HCT116 (cell line): ENCODE data around the gene EGF. TPM values are rescaled to one million over a fixed set of nuclear protein-coding genes. Genes with fewer than 3 reads are reported as not detected.

ENCODE experiments used
- ATAC-seq: fragments of 200-7000 bp; cut with Tn5 transposase; 2 replicates; pipeline ENCODE4 v1.9.1; 2020; ENCODE audit warnings: mild to moderate bottlenecking, moderate library complexity
- BruUV-seq: library from RNA; stranded (reverse); fragments of 400-500 nt; replicated peaks from 2 replicates; lab custom pipeline; 2021; lab: Mats Ljungman, UMichigan
- CTCF ChIA-PET: fragments of 300-600 bp; sonication (Branson Sonifier 250); formaldehyde crosslinking; loops from one replicate; lab custom pipeline; 2021; ENCODE audit warnings: antibody characterized with exemption; lab: Charles Lee
- POLR2A ChIA-PET: fragments of 300-600, 350-600 bp; sonication (Branson Sonifier 250); formaldehyde crosslinking; loops from one replicate; lab custom pipeline; 2021; ENCODE audit warnings: antibody characterized with exemption; lab: Charles Lee
- RAD21 ChIA-PET, 2 experiments: fragments of 300-600 bp; sonication (Branson Sonifier 250); formaldehyde crosslinking; loops; one replicate each; lab custom pipeline; 2023; ENCODE audit warnings: low total read pairs in 2 of 2; ENCODE audit not compliant: uncharacterized antibody in 2 of 2, unreplicated experiment in 2 of 2, low non-redundant PET in 1 of 2; lab: Charles Lee
- DNase-seq: peaks from one replicate; pipeline ENCODE4 v3.0.0-alpha.2; 2010; ENCODE audit warnings: low read depth, low spot score
- H2AFZ ChIP-seq: fragments of 200-600 bp; shearing (Covaris generic), sonication (generic); 2 replicates; pipeline ENCODE4 v1.6.1; 2017; ENCODE audit warnings: low read depth, mixed run types, mixed read lengths, antibody characterized with exemption, low read length; ENCODE audit not compliant: poor library complexity, severe bottlenecking
- H3K27ac ChIP-seq: 2 replicates; pipeline ENCODE4 v1.5.1; 2012; ENCODE audit warnings: low read depth, low read length
- H3K27me3 ChIP-seq: fragments of 200-600 bp; sonication (generic); 2 replicates; pipeline ENCODE4 v1.6.1; 2016; ENCODE audit warnings: mixed run types, low read length, mixed read lengths; ENCODE audit not compliant: insufficient read depth
- H3K36me3 ChIP-seq, 2 experiments: fragments of 200-500 bp in 1 of 2; fragments of 200-600 bp in 1 of 2; sonication (Bioruptor generic) in 1 of 2; sonication (generic) in 1 of 2; 2 replicates each; pipeline versions ENCODE4 v1.5.1 to v1.6.1; 2014 to 2016; ENCODE audit warnings: low read length in 2 of 2, inconsistent platforms in 1 of 2, mixed read lengths in 1 of 2, mixed run types in 1 of 2; ENCODE audit not compliant: insufficient read depth in 2 of 2, control insufficient read depth in 1 of 2
- H3K4me1 ChIP-seq, 2 experiments: fragments of 200-600 bp in 1 of 2; sonication (generic) in 1 of 2; 2 replicates each; pipeline versions ENCODE4 v1.5.1 to v1.6.1; 2012 to 2017; ENCODE audit warnings: low read length in 2 of 2, inconsistent platforms in 1 of 2, mild to moderate bottlenecking in 1 of 2, mixed read lengths in 1 of 2, mixed run types in 1 of 2, moderate library complexity in 1 of 2; ENCODE audit not compliant: insufficient read depth in 2 of 2, control insufficient read depth in 1 of 2
- H3K4me2 ChIP-seq: fragments of 200-600 bp; sonication (generic); 2 replicates; pipeline ENCODE4 v1.6.1; 2017; ENCODE audit warnings: mixed run types, low read length, mixed read lengths
- H3K4me3 ChIP-seq, 2 experiments: fragments of 200-600 bp in 1 of 2; sonication (generic) in 1 of 2; replicated peaks in 1 of 2; 2 replicates each; pipeline ENCODE4 v1.5.1; 2011 to 2016; ENCODE audit warnings: low read length in 2 of 2, control low read depth in 1 of 2, low read depth in 1 of 2, mild to moderate bottlenecking in 1 of 2, mixed read lengths in 1 of 2, mixed run types in 1 of 2
- H3K79me2 ChIP-seq: fragments of 200-600 bp; sonication (generic); 2 replicates; pipeline ENCODE4 v1.6.1; 2017; ENCODE audit warnings: mild to moderate bottlenecking, mixed run types, low read length, moderate library complexity, mixed read lengths; ENCODE audit not compliant: insufficient read depth
- H3K9ac ChIP-seq: fragments of 200-600 bp; sonication (generic); 2 replicates; pipeline ENCODE4 v1.6.1; 2016; ENCODE audit warnings: low read length, mixed read lengths
- H3K9me2 ChIP-seq: fragments of 200-600 bp; sonication (generic), shearing (Covaris generic); 2 replicates; pipeline ENCODE4 v1.6.1; 2017; ENCODE audit warnings: mixed run types, mild to moderate bottlenecking, moderate library complexity; ENCODE audit not compliant: insufficient read depth
- H3K9me3 ChIP-seq, 2 experiments: fragments of 200-500 bp in 1 of 2; fragments of 200-600 bp in 1 of 2; sonication (Bioruptor generic) in 1 of 2; sonication (generic) in 1 of 2; 2 replicates each; pipeline ENCODE4 v1.6.1; 2014 to 2017; ENCODE audit warnings: low read length in 2 of 2, mixed read lengths in 2 of 2, inconsistent platforms in 1 of 2, low read depth in 1 of 2, mild to moderate bottlenecking in 1 of 2, mixed run types in 1 of 2, moderate library complexity in 1 of 2; ENCODE audit not compliant: control insufficient read depth in 1 of 2, insufficient read depth in 1 of 2
- H4K20me1 ChIP-seq: fragments of 200-600 bp; sonication (generic), shearing (Covaris generic); 2 replicates; pipeline ENCODE4 v1.6.1; 2017; ENCODE audit warnings: mixed run types, mild to moderate bottlenecking, moderate library complexity; ENCODE audit not compliant: insufficient read depth
- ATF3 ChIP-seq: IDR thresholded peaks from 2 replicates; pipeline ENCODE4 v1.6.1; 2012
- CBX3 ChIP-seq: IDR thresholded peaks from 2 replicates; pipeline ENCODE4 v1.6.1; 2012; ENCODE audit warnings: low read depth
- CEBPB ChIP-seq: IDR thresholded peaks from 2 replicates; pipeline ENCODE4 v1.6.1; 2012; ENCODE audit warnings: low read depth
- EGR1 ChIP-seq: IDR thresholded peaks from 2 replicates; pipeline ENCODE4 v1.6.1; 2012; ENCODE audit warnings: low read depth
- ELF1 ChIP-seq: IDR thresholded peaks from 2 replicates; pipeline ENCODE4 v1.6.1; 2012; ENCODE audit warnings: low read depth, borderline replicate concordance
- EZH2 ChIP-seq: fragments of 200-600 bp; sonication (generic); IDR thresholded peaks from 2 replicates; pipeline ENCODE4 v1.6.1; 2017; ENCODE audit warnings: antibody characterized with exemption, mixed run types
- EZH2phosphoT487 ChIP-seq: fragments of 200-600 bp; IDR thresholded peaks from 2 replicates; pipeline ENCODE4 v1.6.1; 2018; ENCODE audit warnings: antibody characterized with exemption, borderline replicate concordance
- JUND ChIP-seq: IDR thresholded peaks from 2 replicates; pipeline ENCODE4 v1.6.1; 2012
- MAX ChIP-seq: IDR thresholded peaks from 2 replicates; pipeline ENCODE4 v1.6.1; 2012
- POLR2A ChIP-seq: IDR thresholded peaks from 2 replicates; pipeline ENCODE4 v1.7.0; 2011; ENCODE audit warnings: borderline replicate concordance; ENCODE audit not compliant: insufficient read depth, insufficient read length; ENCODE audit errors: extremely low read depth
- POLR2AphosphoS5 ChIP-seq: IDR thresholded peaks from 2 replicates; pipeline ENCODE4 v1.6.1; 2011; ENCODE audit warnings: mild to moderate bottlenecking, low read depth, low read length, moderate library complexity
- RAD21 ChIP-seq: IDR thresholded peaks from 2 replicates; pipeline ENCODE4 v1.6.1; 2012; ENCODE audit warnings: low read depth, mild to moderate bottlenecking
- REST ChIP-seq: IDR thresholded peaks from 2 replicates; pipeline ENCODE4 v1.6.1; 2012; ENCODE audit warnings: low read depth
- TCF7L2 ChIP-seq: IDR thresholded peaks from 2 replicates; pipeline ENCODE4 v1.7.0; 2011; ENCODE audit warnings: borderline replicate concordance, inconsistent platforms; ENCODE audit not compliant: insufficient read depth, insufficient read length; ENCODE audit errors: extremely low read depth
- YY1 ChIP-seq: IDR thresholded peaks from 2 replicates; pipeline ENCODE4 v1.6.1; 2011; ENCODE audit warnings: low read length, low read depth, moderate library complexity, mild to moderate bottlenecking; ENCODE audit not compliant: insufficient replicate concordance; ENCODE audit errors: extremely low read depth
- ZFX ChIP-seq: fragments of 450-650 bp; IDR thresholded peaks from 2 replicates; pipeline ENCODE4 v1.6.1; 2017
- ZNF274 ChIP-seq: fragments of 200-500 bp; sonication (Bioruptor generic); IDR thresholded peaks from 2 replicates; pipeline ENCODE4 v1.6.1; 2014; ENCODE audit warnings: mild to moderate bottlenecking, low read depth, low read length, inconsistent platforms
- intact Hi-C: fragments of 100-400 bp; cut with micrococcal nuclease; formaldehyde crosslinking; loops from 2 replicates; pipeline ENCODE4 v1.10.0; 2022
- total RNA-seq: library from RNA; stranded (reverse); gene quantifications from one replicate; pipeline ENCODE4 v1.2.1, GENCODE V29; 2021; ENCODE audit not compliant: unreplicated experiment

Gene EGF
- total RNA-seq, 1 experiment from 2014 or later: 0.57 TPM

- Histone ChIP-seq H3K4me1 (no peaks in the 10 kb centered on the region), H3K27ac (no peak overlapping the region), H3K9ac (no peak overlapping the region), H3K4me3 (no peak overlapping the region), H3K79me2 (no peaks in the 10 kb centered on the region), H3K4me2 (no peak overlapping the region), H4K20me1 (no peaks in the 10 kb centered on the region), H3K9me3 (no peaks in the 10 kb centered on the region), H2AFZ (no peak overlapping the region), H3K27me3 (no peaks in the 10 kb centered on the region), H3K36me3 (no peaks in the 10 kb centered on the region), H3K9me2 (no peaks in the 10 kb centered on the region)
- ATAC-seq (no peak), DNase-seq (no peak)
- TF ChIP-seq CBX3 (no peak), MAX (no peak)
- ChIA-PET RAD21 (no interaction called here), CTCF (no interaction called here), POLR2A (no interaction called here)
- intact Hi-C loops: no loop called here
- BruUV-seq: no TSS peak
These were observed 35.3 kb upstream of the EGF start for GRCh38 chr4:109877400-109877799.

GRCh38 chr4:109878355-109878754, 34.3 kb upstream of the EGF start:
- CTCF ChIA-PET: no interaction called here
- Histone ChIP-seq H3K9me2 (no peaks in the 10 kb centered on the region), H4K20me1 (no peaks in the 10 kb centered on the region), H3K27me3 (no peaks in the 10 kb centered on the region), H3K4me2 (no peak overlapping the region), H3K4me3 (no peak overlapping the region), H3K27ac (no peak overlapping the region), H3K9me3 (no peaks in the 10 kb centered on the region), H3K4me1 (no peaks in the 10 kb centered on the region), H3K79me2 (no peaks in the 10 kb centered on the region), H3K36me3 (no peaks in the 10 kb centered on the region), H2AFZ (no peak overlapping the region), H3K9ac (no peak overlapping the region)
- ATAC-seq: no peak
- DNase-seq: no peak
- POLR2A ChIA-PET: no interaction called here
- RAD21 ChIA-PET: no interaction called here
- intact Hi-C loops: no loop called here
- no TSS peak for BruUV-seq
- TF ChIP-seq CEBPB (no peak), EGR1 (no peak), ZFX (no peak), POLR2A (no peak), ELF1 (no peak), TCF7L2 (no peak), EZH2phosphoT487 (no peak), RAD21 (no peak), REST (no peak), CBX3 (no peak), ZNF274 (no peak), EZH2 (no peak), JUND (no peak), POLR2AphosphoS5 (no peak), ATF3 (no peak), YY1 (no peak)
